Neural progenitor cell (in vitro differentiated cells): ENCODE data around the gene METTL17. TPM values are rescaled to one million over a fixed set of nuclear protein-coding genes. Genes with fewer than 3 reads are reported as not detected.

ENCODE experiments used
- DNase-seq: peaks from one replicate; pipeline ENCODE4 v3.0.0-alpha.2; 2016; ENCODE audit warnings: low spot score
- H2AFZ ChIP-seq: fragments of 200-600 bp; sonication (generic); replicated peaks from 2 replicates; pipeline ENCODE4 v1.6.1; 2016; ENCODE audit warnings: antibody characterized with exemption
- H3F3A ChIP-seq: fragments of 200-600 bp; sonication (generic); 2 replicates; pipeline ENCODE4 v1.6.1; 2016; ENCODE audit warnings: antibody characterized with exemption, low read depth
- H3K27ac ChIP-seq: fragments of 200-600 bp; sonication (generic); 2 replicates; pipeline ENCODE4 v1.5.1; 2016; ENCODE audit warnings: mild to moderate bottlenecking
- H3K27me3 ChIP-seq: fragments of 200-600 bp; sonication (generic); 2 replicates; pipeline ENCODE4 v1.6.1; 2016; ENCODE audit warnings: mild to moderate bottlenecking, moderate library complexity
- H3K36me3 ChIP-seq: fragments of 200-600 bp; sonication (generic); 2 replicates; pipeline ENCODE4 v1.5.1; 2016
- H3K4me1 ChIP-seq: fragments of 200-600 bp; sonication (generic); 2 replicates; pipeline ENCODE4 v1.6.1; 2016; ENCODE audit warnings: mixed run types
- H3K4me2 ChIP-seq: fragments of 200-600 bp; sonication (generic); 2 replicates; pipeline ENCODE4 v1.6.1; 2016
- H3K4me3 ChIP-seq: fragments of 200-600 bp; sonication (generic); 2 replicates; pipeline ENCODE4 v1.5.1; 2016
- H3K79me2 ChIP-seq: fragments of 200-600 bp; sonication (generic); 2 replicates; pipeline ENCODE4 v1.6.1; 2016; ENCODE audit warnings: low read depth
- H3K9ac ChIP-seq: fragments of 200-600 bp; sonication (generic); 2 replicates; pipeline ENCODE4 v1.6.1; 2016
- H3K9me3 ChIP-seq: fragments of 200-600 bp; sonication (generic); 2 replicates; pipeline ENCODE4 v1.5.1; 2016; ENCODE audit warnings: low read depth
- H4K20me1 ChIP-seq: fragments of 200-600 bp; sonication (generic); 2 replicates; pipeline ENCODE4 v1.6.1; 2016; ENCODE audit warnings: low read depth
- H3K27ac Mint-ChIP-seq: 3 replicates; pipeline ENCODE4 v1.8.0; 2021; ENCODE audit warnings: mixed read lengths
- H3K27me3 Mint-ChIP-seq: 2 replicates; pipeline ENCODE4 v1.8.0; 2022; ENCODE audit warnings: low read depth, mild to moderate bottlenecking, inconsistent platforms, moderate library complexity, mixed read lengths; ENCODE audit not compliant: insufficient read depth
- H3K36me3 Mint-ChIP-seq: 3 replicates; pipeline ENCODE4 v1.8.0; 2021; ENCODE audit warnings: mixed read lengths
- H3K4me1 Mint-ChIP-seq: 3 replicates; pipeline ENCODE4 v1.8.0; 2021; ENCODE audit warnings: mixed read lengths
- H3K4me3 Mint-ChIP-seq: 3 replicates; pipeline ENCODE4 v1.8.0; 2021; ENCODE audit warnings: mild to moderate bottlenecking, moderate library complexity, mixed read lengths
- H3K9me3 Mint-ChIP-seq: 3 replicates; pipeline ENCODE4 v1.8.0; 2020; ENCODE audit warnings: mixed read lengths
- EZH2 ChIP-seq: fragments of 200-600 bp; sonication (generic); IDR thresholded peaks from 2 replicates; pipeline ENCODE4 v1.6.1; 2017; ENCODE audit warnings: antibody characterized with exemption, mild to moderate bottlenecking, moderate library complexity
- EZH2phosphoT487 ChIP-seq: fragments of 200-600 bp; sonication (generic); IDR thresholded peaks from 2 replicates; pipeline ENCODE4 v1.6.1; 2017; ENCODE audit warnings: antibody characterized with exemption
- total RNA-seq: library from RNA; depleted of rRNA; stranded (reverse); fragments of >200 nt; gene quantifications from 2 replicates; pipeline ENCODE4 v1.2.3, GENCODE V29; 2015; ENCODE audit warnings: low replicate concordance
- TF ChIP-seq, protein P1 (sequence below): fragments of 200-600 bp; sonication (generic); IDR thresholded peaks from 2 replicates; pipeline ENCODE4 v1.5.1; 2017; ENCODE audit warnings: antibody characterized with exemption, mild to moderate bottlenecking

METTL17 gene
- total RNA-seq, 1 donor from 2014 or later: 126 TPM

- Histone ChIP-seq H3K79me2 (no peaks in the 10 kb centered on the region), H3K27ac (no peak overlapping the region), H2AFZ (peak overlapping the region; percentile 18)
Observed at GRCh38 chr14:21025371-21026273, 35.8 kb downstream of the METTL17 start.

DNA sequence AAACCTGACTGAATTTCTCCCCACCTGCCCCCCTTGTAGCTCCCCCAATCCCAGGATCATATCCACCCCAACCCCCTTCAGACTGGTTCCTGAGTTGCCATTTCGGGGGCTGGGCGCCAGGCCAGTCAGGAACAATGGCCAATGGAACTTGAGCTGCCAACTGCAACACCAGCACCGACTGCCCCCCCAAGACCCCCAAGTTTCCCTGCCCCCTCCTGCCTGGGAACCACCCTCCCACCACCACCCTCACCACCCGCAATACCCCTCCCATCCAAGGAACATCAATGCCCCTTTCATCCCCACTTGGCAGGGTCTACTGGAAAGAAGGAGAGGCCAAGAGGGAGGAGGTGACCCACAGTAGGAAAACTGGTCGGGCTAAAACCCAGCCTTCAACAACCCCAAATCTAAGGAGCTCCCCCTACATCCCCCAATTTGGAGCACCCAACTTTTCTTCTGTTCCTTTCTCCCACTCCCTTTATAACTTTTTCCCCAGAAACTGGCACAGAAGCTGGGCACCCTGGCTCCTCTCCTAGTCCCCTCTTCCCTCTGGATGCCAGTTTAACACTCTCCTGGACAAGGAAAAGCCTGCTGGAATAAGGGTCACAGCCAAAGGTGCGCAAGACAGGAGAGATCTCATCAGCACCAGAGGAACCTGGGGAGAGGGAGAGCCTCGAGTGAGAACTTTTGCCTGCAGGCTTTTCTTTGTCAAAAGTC is 36.7 kb downstream of the METTL17 start:
- Histone ChIP-seq H3K9me3 (no peaks in the 10 kb centered on the region), H3K4me3 (no peak overlapping the region), H3K79me2 (no peaks in the 10 kb centered on the region), H3K27ac (no peak overlapping the region), H3K4me2 (peak overlapping the region; percentile 77), H3F3A (no peaks in the 10 kb centered on the region), H3K27me3 (peaks cover 74% of the 10 kb centered on the region), H4K20me1 (no peaks in the 10 kb centered on the region), H3K4me1 (peaks cover 10% of the 10 kb centered on the region), H3K9ac (no peak overlapping the region), H2AFZ (no peak overlapping the region), H3K36me3 (no peaks in the 10 kb centered on the region)
- peaks cover 2% of the 10 kb centered on the region for H3K9me3 Mint-ChIP-seq
- peaks cover 4% of the 10 kb centered on the region for H3K36me3 Mint-ChIP-seq
- no peak for DNase-seq
- peaks cover 13% of the 10 kb centered on the region for H3K27me3 Mint-ChIP-seq
- no peak overlapping the region for H3K27ac Mint-ChIP-seq
- peaks cover 15% of the 10 kb centered on the region for H3K4me1 Mint-ChIP-seq
- H3K4me3 Mint-ChIP-seq: peak overlapping the region; percentile 91
- TF ChIP-seq EZH2 (no peak), EZH2phosphoT487 (no peak)
- TF ChIP-seq, protein P1, sequence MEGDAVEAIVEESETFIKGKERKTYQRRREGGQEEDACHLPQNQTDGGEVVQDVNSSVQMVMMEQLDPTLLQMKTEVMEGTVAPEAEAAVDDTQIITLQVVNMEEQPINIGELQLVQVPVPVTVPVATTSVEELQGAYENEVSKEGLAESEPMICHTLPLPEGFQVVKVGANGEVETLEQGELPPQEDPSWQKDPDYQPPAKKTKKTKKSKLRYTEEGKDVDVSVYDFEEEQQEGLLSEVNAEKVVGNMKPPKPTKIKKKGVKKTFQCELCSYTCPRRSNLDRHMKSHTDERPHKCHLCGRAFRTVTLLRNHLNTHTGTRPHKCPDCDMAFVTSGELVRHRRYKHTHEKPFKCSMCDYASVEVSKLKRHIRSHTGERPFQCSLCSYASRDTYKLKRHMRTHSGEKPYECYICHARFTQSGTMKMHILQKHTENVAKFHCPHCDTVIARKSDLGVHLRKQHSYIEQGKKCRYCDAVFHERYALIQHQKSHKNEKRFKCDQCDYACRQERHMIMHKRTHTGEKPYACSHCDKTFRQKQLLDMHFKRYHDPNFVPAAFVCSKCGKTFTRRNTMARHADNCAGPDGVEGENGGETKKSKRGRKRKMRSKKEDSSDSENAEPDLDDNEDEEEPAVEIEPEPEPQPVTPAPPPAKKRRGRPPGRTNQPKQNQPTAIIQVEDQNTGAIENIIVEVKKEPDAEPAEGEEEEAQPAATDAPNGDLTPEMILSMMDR: no peak

More at GRCh38 chr14:21025371-21026273, 35.8 kb downstream of the METTL17 start:
- TF ChIP-seq, protein P1: no peak
- peak; percentile 43 for TF ChIP-seq EZH2
- peak; percentile 49 for TF ChIP-seq EZH2phosphoT487
- Histone ChIP-seq H3K9me3 (no peaks in the 10 kb centered on the region), H4K20me1 (no peaks in the 10 kb centered on the region), H3K4me3 (peak overlapping the region; percentile 46), H3F3A (no peaks in the 10 kb centered on the region), H3K27me3 (peaks cover 82% of the 10 kb centered on the region), H3K4me2 (peak overlapping the region; percentile 77), H3K4me1 (peaks cover 10% of the 10 kb centered on the region), H3K36me3 (no peaks in the 10 kb centered on the region), H3K9ac (no peak overlapping the region)
- DNase-seq: peak; percentile 58
- H3K4me1 Mint-ChIP-seq: peaks cover 15% of the 10 kb centered on the region
- peak overlapping the region; percentile 91 for H3K4me3 Mint-ChIP-seq
- H3K9me3 Mint-ChIP-seq: peaks cover 2% of the 10 kb centered on the region
- H3K27me3 Mint-ChIP-seq: peaks cover 16% of the 10 kb centered on the region
- H3K27ac Mint-ChIP-seq: peak overlapping the region; percentile 43
- peaks cover 4% of the 10 kb centered on the region for H3K36me3 Mint-ChIP-seq

DNA sequence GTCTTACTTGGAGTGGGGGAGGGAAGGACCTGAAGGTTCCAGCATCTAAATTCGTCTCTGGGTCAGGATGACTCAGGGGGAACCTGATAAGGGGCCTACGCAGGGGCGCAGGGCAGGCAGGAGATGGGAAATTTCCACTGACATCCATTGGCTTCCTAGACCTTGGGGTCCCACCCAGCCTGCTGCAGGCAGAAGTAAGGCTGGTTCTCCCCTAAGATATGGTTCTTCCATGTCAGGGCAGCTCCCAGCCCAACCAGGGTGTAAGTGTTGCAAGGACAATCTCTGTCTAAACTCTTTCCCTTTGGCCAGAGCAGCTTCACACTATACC is 37.2 kb downstream of the METTL17 start:
- H3K27me3 Mint-ChIP-seq: peaks cover 13% of the 10 kb centered on the region
- Histone ChIP-seq H3K4me1 (peaks cover 10% of the 10 kb centered on the region), H3K4me3 (no peak overlapping the region), H3K4me2 (no peak overlapping the region), H3K27ac (no peak overlapping the region), H3F3A (no peaks in the 10 kb centered on the region), H3K9ac (no peak overlapping the region), H3K36me3 (no peaks in the 10 kb centered on the region), H3K9me3 (no peaks in the 10 kb centered on the region), H4K20me1 (no peaks in the 10 kb centered on the region), H3K27me3 (peaks cover 69% of the 10 kb centered on the region), H2AFZ (no peak overlapping the region), H3K79me2 (no peaks in the 10 kb centered on the region)
- no peak overlapping the region for H3K27ac Mint-ChIP-seq
- H3K36me3 Mint-ChIP-seq: peaks cover 2% of the 10 kb centered on the region
- TF ChIP-seq EZH2phosphoT487 (no peak), EZH2 (no peak)
- TF ChIP-seq, protein P1: no peak
- H3K9me3 Mint-ChIP-seq: peaks cover 2% of the 10 kb centered on the region
- DNase-seq: no peak
- peaks cover 15% of the 10 kb centered on the region for H3K4me1 Mint-ChIP-seq
- H3K4me3 Mint-ChIP-seq: peak overlapping the region; percentile 54
